Measurements from ENCODE around the gene ADCY7. TPM values are rescaled to one million over a fixed set of nuclear protein-coding genes. Genes with fewer than 3 reads are reported as not detected.

Gene ADCY7
- total RNA-seq, 1 experiment from 2014 or later: 4.0 TPM

DNA sequence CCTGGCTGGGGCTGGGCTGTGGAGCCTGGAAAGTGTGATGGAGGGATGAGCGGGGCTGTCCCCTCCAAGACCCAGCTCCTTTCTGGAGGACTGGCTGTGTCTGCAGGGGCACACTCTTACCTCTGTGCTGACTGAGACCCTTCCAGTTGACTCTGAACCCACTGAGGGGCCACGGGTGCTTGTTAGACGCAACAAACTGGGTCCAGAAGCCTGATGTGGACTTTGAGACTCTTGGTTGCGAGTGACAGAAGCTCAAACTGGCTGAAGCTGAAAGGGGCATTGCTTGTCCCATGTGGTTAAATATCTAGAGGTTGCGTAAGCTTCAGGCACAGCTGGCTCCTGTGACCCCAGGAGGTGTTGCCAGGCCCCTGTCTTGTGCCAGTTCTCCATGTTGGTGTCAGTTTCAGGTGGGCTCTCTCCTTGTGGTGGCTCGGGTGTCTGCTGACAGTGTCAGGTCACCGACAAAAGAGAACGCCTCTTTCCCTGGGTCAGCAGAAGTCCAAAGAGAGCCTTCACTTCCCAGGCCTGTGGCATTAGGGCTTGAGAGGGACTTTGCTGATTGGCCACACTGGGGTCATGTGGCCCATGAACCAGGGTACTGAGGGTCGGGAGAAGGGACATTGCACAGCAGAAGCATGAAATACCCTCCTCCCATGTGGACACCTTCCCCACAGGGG lies 16.7 kb downstream of the ADCY7 start:
- no peaks in the 10 kb centered on the region for H3K79me1 ChIP-seq (ENCODE audit: insufficient read depth, low read depth, low read length, poor library complexity, severe bottlenecking)
- no peak overlapping the region for H3T11ph ChIP-seq (ENCODE audit: low read length)
- no CpG with 5 or more reads among the region's 9 CpGs for WGBS (ENCODE audit: extremely low coverage, insufficient read length, low lambda C conversion rate)
- H3K27ac ChIP-seq (ENCODE audit: insufficient read length, low read depth, low read length): no peak overlapping the region
- no peak overlapping the region for H3K4ac ChIP-seq (ENCODE audit: low read depth, low read length)
- peaks cover 3 to 8% of the 10 kb centered on the region in 2 experiments; a peak in 4 of 5 replicates for H3K9me3 Mint-ChIP-seq
- H3K79me2 ChIP-seq (ENCODE audit: insufficient read depth, low read length): no peaks in the 10 kb centered on the region
- H2BK20ac ChIP-seq (ENCODE audit: low read depth, low read length, poor library complexity, severe bottlenecking): no peak overlapping the region
- TF ChIP-seq, protein P1, sequence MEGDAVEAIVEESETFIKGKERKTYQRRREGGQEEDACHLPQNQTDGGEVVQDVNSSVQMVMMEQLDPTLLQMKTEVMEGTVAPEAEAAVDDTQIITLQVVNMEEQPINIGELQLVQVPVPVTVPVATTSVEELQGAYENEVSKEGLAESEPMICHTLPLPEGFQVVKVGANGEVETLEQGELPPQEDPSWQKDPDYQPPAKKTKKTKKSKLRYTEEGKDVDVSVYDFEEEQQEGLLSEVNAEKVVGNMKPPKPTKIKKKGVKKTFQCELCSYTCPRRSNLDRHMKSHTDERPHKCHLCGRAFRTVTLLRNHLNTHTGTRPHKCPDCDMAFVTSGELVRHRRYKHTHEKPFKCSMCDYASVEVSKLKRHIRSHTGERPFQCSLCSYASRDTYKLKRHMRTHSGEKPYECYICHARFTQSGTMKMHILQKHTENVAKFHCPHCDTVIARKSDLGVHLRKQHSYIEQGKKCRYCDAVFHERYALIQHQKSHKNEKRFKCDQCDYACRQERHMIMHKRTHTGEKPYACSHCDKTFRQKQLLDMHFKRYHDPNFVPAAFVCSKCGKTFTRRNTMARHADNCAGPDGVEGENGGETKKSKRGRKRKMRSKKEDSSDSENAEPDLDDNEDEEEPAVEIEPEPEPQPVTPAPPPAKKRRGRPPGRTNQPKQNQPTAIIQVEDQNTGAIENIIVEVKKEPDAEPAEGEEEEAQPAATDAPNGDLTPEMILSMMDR (conservative IDR thresholded peaks at IDR 0.05): no peak
- H3K9ac ChIP-seq (ENCODE audit: extremely low read depth, insufficient read length, low read length): no peak overlapping the region
- H3K23ac ChIP-seq (ENCODE audit: insufficient read length, low read depth, low read length): no peak overlapping the region
- no peak overlapping the region for H3K56ac ChIP-seq (ENCODE audit: insufficient read length, low read depth, low read length)
- no peak overlapping the region for H2AFZ ChIP-seq (ENCODE audit: low read length)
- H4K5ac ChIP-seq (ENCODE audit: insufficient read length, low read depth, low read length): no peak overlapping the region
- DNase-seq: no peak
- no peak overlapping the region for H2BK120ac ChIP-seq (ENCODE audit: low read depth, low read length, poor library complexity, severe bottlenecking)
- no peak overlapping the region; the same call in 1 of the 2 replicates for H2BK15ac ChIP-seq (ENCODE audit: low read depth, low read length)
- H2BK12ac ChIP-seq (ENCODE audit: insufficient read length, low read depth, low read length): no peak overlapping the region
- no peaks in the 10 kb centered on the region for H3K27me3 ChIP-seq (ENCODE audit: insufficient read depth, low read length)
- H2BK5ac ChIP-seq (ENCODE audit: insufficient read length, low read length): no peak overlapping the region
- no peak overlapping the region for H3K4me3 Mint-ChIP-seq
- H3K27me3 Mint-ChIP-seq (ENCODE audit: low read depth): no peaks in the 10 kb centered on the region; the same call in 1 of the 2 replicates
- no peak overlapping the region for H3K14ac ChIP-seq (ENCODE audit: insufficient read depth, low read length)
- H2AK5ac ChIP-seq (ENCODE audit: insufficient read length, low read length): no peak overlapping the region
- H4K20me1 ChIP-seq (ENCODE audit: control insufficient read depth, insufficient read depth, insufficient read length): no peaks in the 10 kb centered on the region
- H3K36me3 Mint-ChIP-seq (ENCODE audit: insufficient read depth in 1 of 3, low read depth in 3 of 3): peaks cover 0 to 13% (median 0%) of the 10 kb centered on the region in 3 experiments; a peak in 3 of 7 replicates
- H3K23me2 ChIP-seq (ENCODE audit: insufficient read length, low read depth, low read length, poor library complexity, severe bottlenecking): no peaks in the 10 kb centered on the region
- H3K18ac ChIP-seq (ENCODE audit: insufficient read length, low read depth, low read length): no peak overlapping the region
- H3K4me1 Mint-ChIP-seq: peaks cover 16 to 20% of the 10 kb centered on the region in 2 experiments
- H4K8ac ChIP-seq (replicated peaks; ENCODE audit: insufficient read length, low read depth, low read length): no peak overlapping the region
- no peak overlapping the region for H3K4me2 ChIP-seq (ENCODE audit: insufficient read depth, insufficient read length, low read length)
- no peaks in the 10 kb centered on the region for H3K9me3 ChIP-seq (ENCODE audit: control insufficient read depth, low read depth, low read length)
- 0 out of 2 replicates have a peak, but pooled peaks cover 3% of the 10 kb centered on the region for H3K4me1 ChIP-seq (ENCODE audit: insufficient read depth, low read length)
- no peak overlapping the region for H4K91ac ChIP-seq (ENCODE audit: insufficient read length, low read depth, low read length)
- no peak overlapping the region; a peak in 1 of 7 replicates for H3K27ac Mint-ChIP-seq

Data from H9 (cell line).